Lower lobe of right lung (tissue), 2 donors: Measurements from ENCODE around the gene ANKRD11. TPM values are rescaled to one million over a fixed set of nuclear protein-coding genes. Genes with fewer than 3 reads are reported as not detected.
"Not testable (repeated sequence)": the region's sequence is repeated elsewhere in the genome, so short reads cannot be mapped to it uniquely, and the experiment has no call there.

Experiments
- ATAC-seq, 2 donors: fragments of 200-7000 bp; cut with Tn5 transposase; one replicate each; pipeline ENCODE4 v1.9.1; 2020 to 2022; ENCODE audit warnings: mild to moderate bottlenecking in 2 of 2, moderate library complexity in 2 of 2
- DNase-seq: peaks from one replicate; pipeline ENCODE4 v3.0.0-alpha.2; 2020
- H3K27ac ChIP-seq: fragments of 200-600 bp; one replicate; pipeline ENCODE4 v1.8.0; 2022
- H3K27me3 ChIP-seq: fragments of 200-600 bp; one replicate; pipeline ENCODE4 v1.8.0; 2022; ENCODE audit warnings: low read depth
- H3K36me3 ChIP-seq: fragments of 200-600 bp; one replicate; pipeline ENCODE4 v1.8.0; 2022; ENCODE audit warnings: mild to moderate bottlenecking
- H3K4me1 ChIP-seq: fragments of 200-600 bp; one replicate; pipeline ENCODE4 v1.8.0; 2022
- H3K4me3 ChIP-seq: fragments of 200-600 bp; one replicate; pipeline ENCODE4 v1.8.0; 2022; ENCODE audit warnings: mild to moderate bottlenecking
- H3K9me3 ChIP-seq: fragments of 200-600 bp; one replicate; pipeline ENCODE4 v1.8.0; 2022
- intact Hi-C: fragments of 100-400 bp; cut with DNase I; formaldehyde crosslinking; loops from one replicate; pipeline ENCODE4 v1.11.0; 2022
- total RNA-seq: library from RNA; stranded (reverse); fragmentation: NEBNext Ultra II Directional; extraction: Animal tissue kit (Norgen Biotek cat#: 25700); gene quantifications from one replicate; pipeline ENCODE4 v1.2.1, GENCODE V29; 2021
- TF ChIP-seq, protein P1 (sequence below): fragments of 200-600 bp; IDR thresholded peaks from one replicate; pipeline ENCODE4 v1.8.0; 2022; ENCODE audit warnings: antibody characterized with exemption, mild to moderate bottlenecking
- donor health status: DM: no; HTN: yes; CAD: no; lungs with severe emphysema.

The ANKRD11 gene
- total RNA-seq, 1 donor from 2014 or later: 127 TPM

DNA sequence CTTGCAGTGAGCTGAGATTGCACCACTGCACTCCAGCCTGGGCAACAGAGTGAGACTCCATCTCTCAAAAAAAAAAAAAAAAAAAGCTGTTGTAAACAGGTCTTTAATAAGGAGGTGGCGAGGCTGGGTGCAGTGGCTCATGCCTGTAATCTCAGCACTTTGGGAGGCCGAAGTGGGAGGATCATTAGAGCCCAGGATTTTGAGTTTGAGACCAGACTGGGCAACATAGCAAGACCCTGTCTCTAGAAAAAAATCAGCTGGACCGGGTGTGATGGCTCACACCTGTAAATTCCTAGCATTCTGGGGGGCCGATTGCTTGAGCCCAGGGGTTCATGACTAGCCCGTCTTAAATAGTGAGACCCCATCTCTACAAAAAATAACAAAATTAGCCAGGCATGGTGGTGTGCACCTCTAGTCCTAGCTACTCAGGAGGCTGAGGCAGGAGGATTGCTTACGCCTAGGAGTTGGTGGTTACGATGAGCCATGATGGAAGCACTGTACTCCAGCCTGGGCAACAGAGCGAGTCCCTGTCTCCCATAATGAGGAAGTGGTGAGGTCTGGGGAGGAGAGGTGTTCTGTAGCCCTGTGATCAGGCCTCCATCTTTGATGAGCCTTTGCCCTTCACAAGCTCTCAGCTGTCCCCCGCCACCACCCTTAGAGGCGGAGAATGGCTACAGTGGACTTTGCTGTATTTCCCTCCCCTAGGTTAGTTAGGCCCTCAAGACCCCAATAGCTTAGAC, 236.6 kb downstream of the ANKRD11 start:
- intact Hi-C loops: no loop called here
- TF ChIP-seq, protein P1, sequence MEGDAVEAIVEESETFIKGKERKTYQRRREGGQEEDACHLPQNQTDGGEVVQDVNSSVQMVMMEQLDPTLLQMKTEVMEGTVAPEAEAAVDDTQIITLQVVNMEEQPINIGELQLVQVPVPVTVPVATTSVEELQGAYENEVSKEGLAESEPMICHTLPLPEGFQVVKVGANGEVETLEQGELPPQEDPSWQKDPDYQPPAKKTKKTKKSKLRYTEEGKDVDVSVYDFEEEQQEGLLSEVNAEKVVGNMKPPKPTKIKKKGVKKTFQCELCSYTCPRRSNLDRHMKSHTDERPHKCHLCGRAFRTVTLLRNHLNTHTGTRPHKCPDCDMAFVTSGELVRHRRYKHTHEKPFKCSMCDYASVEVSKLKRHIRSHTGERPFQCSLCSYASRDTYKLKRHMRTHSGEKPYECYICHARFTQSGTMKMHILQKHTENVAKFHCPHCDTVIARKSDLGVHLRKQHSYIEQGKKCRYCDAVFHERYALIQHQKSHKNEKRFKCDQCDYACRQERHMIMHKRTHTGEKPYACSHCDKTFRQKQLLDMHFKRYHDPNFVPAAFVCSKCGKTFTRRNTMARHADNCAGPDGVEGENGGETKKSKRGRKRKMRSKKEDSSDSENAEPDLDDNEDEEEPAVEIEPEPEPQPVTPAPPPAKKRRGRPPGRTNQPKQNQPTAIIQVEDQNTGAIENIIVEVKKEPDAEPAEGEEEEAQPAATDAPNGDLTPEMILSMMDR: no peak
- ATAC-seq (no peak), DNase-seq (no peak)
- H3K27ac ChIP-seq: no peak overlapping the region
- H3K27me3 ChIP-seq: peaks cover 5% of the 10 kb centered on the region
- peaks cover 16% of the 10 kb centered on the region for H3K4me1 ChIP-seq
- H3K4me3 ChIP-seq: no peak overlapping the region
- H3K36me3 ChIP-seq: no peaks in the 10 kb centered on the region
- H3K9me3 ChIP-seq: peaks cover 5% of the 10 kb centered on the region

DNA sequence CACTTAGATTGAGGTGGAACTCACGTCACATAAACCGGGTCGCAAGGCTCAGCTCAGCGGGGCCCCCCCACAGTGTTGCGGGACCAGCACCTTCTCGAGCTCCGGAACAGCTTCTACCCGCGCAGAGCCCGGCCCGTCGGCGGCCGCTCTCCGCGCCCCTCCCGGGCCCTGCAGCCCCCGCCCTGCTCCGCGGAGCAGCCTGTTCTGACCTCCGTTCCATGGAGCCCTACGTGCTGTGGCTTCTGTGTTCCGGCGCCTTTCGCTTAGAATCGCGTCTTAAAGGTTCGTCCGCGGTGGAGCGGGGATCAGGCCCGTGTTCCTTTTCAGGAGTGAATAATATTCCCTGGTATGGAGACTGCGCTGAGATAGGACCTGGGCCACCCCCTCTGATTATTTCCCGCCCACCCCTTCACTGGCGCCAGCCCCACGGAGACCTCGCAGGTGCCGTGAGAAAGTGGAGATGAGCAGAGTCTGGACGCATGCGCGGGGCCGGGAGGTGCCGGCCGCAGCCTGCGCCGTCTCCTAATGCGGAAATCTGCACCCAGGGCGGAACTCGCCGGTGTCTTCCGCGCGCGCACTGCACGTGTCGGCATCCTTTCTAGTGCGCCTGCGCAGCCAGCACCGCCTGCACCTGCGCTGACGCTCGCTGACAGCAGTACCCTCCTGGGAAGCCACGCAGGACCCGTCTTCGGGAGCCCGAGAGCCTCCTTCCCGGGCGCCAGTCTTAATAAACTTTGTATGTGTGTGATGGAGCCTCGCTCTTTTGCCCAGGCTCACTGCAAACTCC, 242.0 kb downstream of the ANKRD11 start:
- TF ChIP-seq, protein P1: no peak
- ATAC-seq: no peak
- Histone ChIP-seq H3K4me1 (peaks cover 7% of the 10 kb centered on the region), H3K36me3 (no peaks in the 10 kb centered on the region), H3K27me3 (no peaks in the 10 kb centered on the region), H3K4me3 (peak overlapping the region; percentile 53), H3K9me3 (peaks cover 5% of the 10 kb centered on the region), H3K27ac (no peak overlapping the region)
- intact Hi-C loops: no loop called here
- DNase-seq: no peak

DNA sequence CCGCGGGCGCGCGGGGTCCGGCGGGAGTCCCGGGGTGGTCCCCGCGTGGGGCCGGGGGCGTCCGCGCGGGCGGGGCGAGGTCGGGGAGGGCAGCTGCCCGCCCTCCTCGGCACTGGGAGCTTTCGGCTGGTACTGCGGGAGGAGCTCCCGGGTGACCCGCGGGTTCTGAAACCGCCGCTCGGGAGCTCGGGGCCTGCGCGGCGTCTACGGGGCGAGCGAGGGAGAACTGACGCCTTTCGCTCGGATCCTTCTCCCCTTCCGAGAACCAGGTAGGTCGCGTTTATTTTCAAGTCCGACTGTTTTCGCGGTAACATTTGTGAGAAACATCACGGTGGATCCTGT, 242.7 kb downstream of the ANKRD11 start:
- ATAC-seq, intact Hi-C loops: not testable (repeated sequence)
- peak overlapping the region; percentile 53 for H3K4me3 ChIP-seq

DNA sequence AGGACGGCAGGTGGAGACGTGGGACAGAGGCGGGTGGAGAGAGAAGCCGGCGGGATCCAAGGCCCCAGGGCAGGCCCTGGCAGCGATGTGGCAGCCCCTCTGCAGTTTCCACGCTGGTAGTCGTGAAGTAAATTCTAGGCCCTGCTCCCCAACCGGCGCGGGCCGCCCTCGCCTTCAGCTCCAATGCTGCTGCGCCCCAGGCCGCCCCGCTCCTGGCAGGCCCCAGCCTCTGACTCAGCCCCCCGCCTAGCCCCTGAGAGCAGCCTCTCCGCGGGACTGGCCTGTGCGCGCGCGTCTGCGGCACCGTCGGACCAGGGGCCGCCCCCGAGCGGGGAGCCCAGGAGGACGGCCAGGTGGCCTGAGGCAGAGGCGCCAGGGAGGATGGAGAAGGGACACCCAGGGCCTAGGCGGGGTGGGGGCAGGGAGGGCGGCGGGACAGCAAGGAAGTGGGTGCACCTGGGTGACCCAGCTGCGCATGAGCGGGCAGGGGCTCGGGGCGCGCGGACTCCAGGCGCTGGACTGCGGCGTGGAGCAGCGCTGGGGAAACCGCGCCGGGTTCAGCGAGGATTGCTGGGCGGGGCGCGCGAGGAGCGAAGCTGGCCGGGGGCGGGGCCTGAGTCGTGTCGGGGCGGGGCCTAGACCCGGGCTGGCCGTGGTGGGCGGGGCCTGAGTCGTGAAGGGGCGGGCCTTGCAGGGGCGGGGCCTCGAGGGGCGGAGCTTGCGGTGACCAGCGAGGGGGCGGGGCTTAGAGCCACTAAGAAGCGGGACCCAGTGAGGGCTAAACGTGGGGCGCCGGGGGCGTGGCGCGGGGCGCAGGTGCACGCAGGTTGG, 243.2 kb downstream of the ANKRD11 start:
- ATAC-seq (peak; percentile 93 to 97), DNase-seq (peak; percentile 91)
- H3K4me1 ChIP-seq: peaks cover 7% of the 10 kb centered on the region
- TF ChIP-seq, protein P1: no peak
- H3K36me3 ChIP-seq: no peaks in the 10 kb centered on the region
- H3K4me3 ChIP-seq: peak overlapping the region; percentile 53
- intact Hi-C loops: no loop called here
- H3K27ac ChIP-seq: peak overlapping the region; percentile 82
- H3K9me3 ChIP-seq: peaks cover 5% of the 10 kb centered on the region
- H3K27me3 ChIP-seq: no peaks in the 10 kb centered on the region

More for the DNA sequence above, 242.7 kb downstream of the ANKRD11 start:
- H3K4me1 ChIP-seq, H3K36me3 ChIP-seq, H3K9me3 ChIP-seq, DNase-seq, H3K27me3 ChIP-seq, H3K27ac ChIP-seq: not testable (repeated sequence)

DNA sequence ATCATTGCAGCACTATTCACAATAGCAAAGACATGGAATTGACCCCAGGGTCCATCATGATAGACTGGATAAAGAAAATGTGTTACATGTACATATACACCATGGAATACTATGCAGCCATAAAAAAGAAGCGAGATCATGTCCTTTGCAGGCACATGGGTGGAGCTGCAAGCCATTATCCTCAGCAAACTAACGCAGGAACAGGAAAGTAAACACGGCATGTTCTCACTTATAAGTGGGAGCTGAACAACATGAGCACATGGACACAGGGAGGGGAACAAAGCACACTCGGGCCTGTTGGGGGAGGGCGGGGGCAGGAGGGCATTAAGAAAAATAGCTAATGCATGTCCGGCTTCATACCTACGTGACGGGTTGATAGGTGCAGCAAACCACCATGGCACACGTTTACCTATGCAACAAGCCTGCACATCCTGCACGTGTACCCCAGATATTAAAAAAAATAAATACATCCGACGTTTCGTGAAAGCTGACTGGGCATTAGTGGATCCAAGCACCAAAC, 243.9 kb downstream of the ANKRD11 start:
- TF ChIP-seq, protein P1: no peak
- Histone ChIP-seq H3K36me3 (no peaks in the 10 kb centered on the region), H3K27me3 (no peaks in the 10 kb centered on the region), H3K27ac (peak overlapping the region; percentile 82), H3K4me3 (peak overlapping the region; percentile 53), H3K4me1 (peaks cover 7% of the 10 kb centered on the region), H3K9me3 (peaks cover 5% of the 10 kb centered on the region)
- peak; percentile 69 for DNase-seq
- peak; percentile 23 to 31 for ATAC-seq
- intact Hi-C loops: no loop called here
